Coronary artery (tissue), 2 donors: ENCODE results near the gene CAPZA2.

ENCODE experiments used
- DNase-seq: peaks from one replicate; pipeline ENCODE4 v3.0.0-alpha.2; 2017; ENCODE audit warnings: low spot score
- H3K27ac ChIP-seq, 2 donors: fragments of 200-600 bp; sonication (generic); one replicate each; pipeline ENCODE4 v1.5.1; 2016 to 2019
- H3K4me3 ChIP-seq: fragments of 200-600 bp; sonication (generic); 2 replicates; pipeline ENCODE4 v1.5.1; 2016; ENCODE audit warnings: mild to moderate bottlenecking, moderate library complexity
- CTCF ChIP-seq: fragments of 200-600 bp; sonication (generic); IDR thresholded peaks from one replicate; pipeline ENCODE4 v1.5.1; 2019; ENCODE audit warnings: antibody characterized with exemption

Gene CAPZA2

GRCh38 chr7:116840256-116840655 is 22.1 kb upstream of the CAPZA2 start:
- H3K4me3 ChIP-seq: no peak overlapping the region
- no peak for TF ChIP-seq CTCF
- H3K27ac ChIP-seq: no peak overlapping the region
- DNase-seq: no peak

- no peak for DNase-seq
- no peak for TF ChIP-seq CTCF
- H3K27ac ChIP-seq: no peak overlapping the region
- no peak overlapping the region for H3K4me3 ChIP-seq
Observed at GRCh38 chr7:116842371-116842770, 20.0 kb upstream of the CAPZA2 start.

- no peak for DNase-seq
- no peak for TF ChIP-seq CTCF
- no peak overlapping the region for H3K4me3 ChIP-seq
- H3K27ac ChIP-seq: no peak overlapping the region
Observed at GRCh38 chr7:116843378-116843777, 19.0 kb upstream of the CAPZA2 start.

- no peak for TF ChIP-seq CTCF
- no peak overlapping the region for H3K4me3 ChIP-seq
- DNase-seq: no peak
- H3K27ac ChIP-seq: no peak overlapping the region
Observed at GRCh38 chr7:116851175-116851574, 11.2 kb upstream of the CAPZA2 start.

- H3K27ac ChIP-seq: no peak overlapping the region
- TF ChIP-seq CTCF: no peak
- no peak overlapping the region for H3K4me3 ChIP-seq
- no peak for DNase-seq
Observed at GRCh38 chr7:116851671-116852070, 10.7 kb upstream of the CAPZA2 start.

- DNase-seq: no peak
- Histone ChIP-seq H3K4me3 (no peak overlapping the region), H3K27ac (no peak overlapping the region)
- TF ChIP-seq CTCF: no peak
Observed at GRCh38 chr7:116854132-116854531, 8.3 kb upstream of the CAPZA2 start.

GRCh38 chr7:116857052-116857451 is 5.3 kb upstream of the CAPZA2 start:
- Histone ChIP-seq H3K4me3 (no peak overlapping the region), H3K27ac (no peak overlapping the region)
- no peak for DNase-seq
- no peak for TF ChIP-seq CTCF
